ENCODE results near the gene PTPN5. TPM values are rescaled to one million over a fixed set of nuclear protein-coding genes. Genes with fewer than 3 reads are reported as not detected.
"Not testable (repeated sequence)": the region's sequence is repeated elsewhere in the genome, so short reads cannot be mapped to it uniquely, and the experiment has no call there.

Gene PTPN5
- polyA plus RNA-seq, 12 donors, result 0.14 to 8.1 (median 0.27) TPM; not detected in 2

DNA sequence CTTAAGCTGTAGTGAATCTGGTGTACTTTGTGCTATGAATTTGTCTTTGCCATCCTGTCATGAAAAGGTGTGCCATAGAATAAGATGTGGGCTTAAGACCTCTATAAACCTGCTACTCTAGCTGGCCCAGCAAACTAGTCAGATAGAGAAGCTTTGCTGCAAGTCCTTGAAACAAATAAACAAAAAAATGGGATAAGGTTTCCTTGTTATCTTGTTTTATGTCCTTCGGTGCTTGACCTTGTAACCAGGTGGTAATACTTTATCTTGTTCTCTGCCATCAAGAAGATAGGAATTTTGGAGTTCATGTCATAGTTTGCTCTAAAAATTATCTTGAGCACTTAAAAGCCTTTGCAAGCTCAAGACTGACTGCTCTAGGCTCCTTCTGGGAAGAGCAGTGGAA, 107.3 kb downstream of the PTPN5 start:
- DNase-seq, result no peak

DNA sequence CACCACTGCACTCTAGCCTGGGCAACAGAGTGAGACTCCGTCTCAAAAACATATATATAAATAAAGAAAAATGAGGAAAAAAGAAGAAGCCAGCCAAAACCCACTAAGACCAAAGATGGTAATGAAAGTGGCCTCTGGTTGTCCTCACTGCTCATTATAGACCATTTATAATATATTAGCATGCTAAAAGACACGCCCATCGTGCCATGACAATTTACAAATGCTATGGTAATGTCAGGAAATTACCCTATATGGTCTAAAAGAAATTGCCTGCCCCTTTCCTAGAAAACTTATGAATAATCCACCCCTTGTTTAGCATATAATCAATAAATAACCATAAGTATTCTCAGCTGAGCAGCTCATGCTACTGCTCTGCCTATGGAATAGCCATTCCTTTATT, 109.1 kb downstream of the PTPN5 start:
- DNase-seq, result no peak

DNA sequence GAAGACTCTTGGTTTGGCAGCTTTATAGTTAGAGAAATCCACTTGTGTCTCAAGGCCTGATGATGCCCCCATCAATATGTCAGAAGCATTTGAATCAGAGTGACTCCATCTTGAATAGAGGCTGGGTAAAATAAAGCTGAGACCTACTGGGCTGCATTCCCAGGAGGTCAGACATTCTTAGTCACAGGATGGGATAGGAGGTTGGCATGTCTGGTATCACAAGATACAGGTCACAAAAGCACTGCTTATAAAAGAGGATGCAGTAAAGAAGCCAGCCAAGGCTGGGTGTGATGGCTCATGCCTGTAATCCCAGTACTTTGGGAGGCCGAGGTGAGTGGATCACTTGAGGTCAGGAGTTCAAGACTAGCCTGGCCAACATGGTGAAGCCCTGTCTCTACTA, 109.6 kb downstream of the PTPN5 start:
- DNase-seq, result not testable (repeated sequence)

Other genes with a start within 250 kb of the PTPN5 start
- 10 to 100 TPM in 11 of 12 donors, not detected in 1; 12.1 to 20.0 (median 15.7) TPM for gene UEVLD, start 203.1 kb downstream of the PTPN5 start, polyA plus RNA-seq (ENCODE audit: insufficient read length in 12 of 12)
- 1 to 10 TPM in 10 of 12 donors, not detected in 2; 2.2 to 10.0 (median 4.6) TPM for gene MISFA, start 192.0 kb downstream of the PTPN5 start, polyA plus RNA-seq (ENCODE audit: insufficient read length in 12 of 12)
- 10 to 100 TPM in 11 of 12 donors, not detected in 1; 16.0 to 28.7 (median 18.4) TPM for gene SPTY2D1, start 157.5 kb downstream of the PTPN5 start, polyA plus RNA-seq (ENCODE audit: insufficient read length in 12 of 12)
- gene TMEM86A, start 93.0 kb downstream of the PTPN5 start, polyA plus RNA-seq (ENCODE audit: insufficient read length in 12 of 12), result 1 to 10 TPM in 10 of 12 donors, not detected in 2; 1.7 to 4.4 (median 3.0) TPM
- gene IGSF22, start 65.6 kb downstream of the PTPN5 start, polyA plus RNA-seq (ENCODE audit: insufficient read length in 12 of 12), result 10 to 100 TPM in 1 of 12 donors, 1 to 10 TPM in 9, not detected in 2; 1.2 to 10.1 (median 5.3) TPM
- not detected for gene MRGPRX1, start 147.6 kb upstream of the PTPN5 start, polyA plus RNA-seq (ENCODE audit: insufficient read length in 12 of 12)